IgD-negative memory B cell (primary cell): ENCODE results near the gene ABHD12. TPM values are rescaled to one million over a fixed set of nuclear protein-coding genes. Genes with fewer than 3 reads are reported as not detected.

Source experiments
- H3K27ac Mint-ChIP-seq, 3 donors: one replicate each; pipeline ENCODE4 v1.8.0; 2020 to 2022; ENCODE audit warnings: mild to moderate bottlenecking in 3 of 3, mixed read lengths in 3 of 3, moderate library complexity in 1 of 3
- H3K27me3 Mint-ChIP-seq: one replicate; pipeline ENCODE4 v1.8.0; 2021; ENCODE audit warnings: mixed read lengths
- H3K36me3 Mint-ChIP-seq: one replicate; pipeline ENCODE4 v1.8.0; 2020; ENCODE audit warnings: mild to moderate bottlenecking, mixed read lengths
- H3K4me1 Mint-ChIP-seq, 3 donors: one replicate each; pipeline ENCODE4 v1.8.0; 2020 to 2022; ENCODE audit warnings: mixed read lengths in 3 of 3, mild to moderate bottlenecking in 1 of 3
- H3K4me3 Mint-ChIP-seq, 4 donors: one replicate each; pipeline ENCODE4 v1.8.0; 2020 to 2022; ENCODE audit warnings: mild to moderate bottlenecking in 4 of 4, mixed read lengths in 4 of 4, moderate library complexity in 3 of 4
- H3K9me3 Mint-ChIP-seq, 3 donors: one replicate each; pipeline ENCODE4 v1.8.0; 2020 to 2021; ENCODE audit warnings: mixed read lengths in 3 of 3, mild to moderate bottlenecking in 1 of 3
- polyA plus RNA-seq: library from polyadenylated mRNA; unstranded; fragments of 300-500 nt; fragmentation: Illumina TruSeq; gene quantifications from one replicate; pipeline ENCODE4 v1.2.3, GENCODE V29; 2021

Gene ABHD12
- polyA plus RNA-seq, 1 donor from 2014 or later = 20.3 TPM

GRCh38 chr20:25304025-25304549 lies 86.5 kb downstream of the ABHD12 start:
- H3K9me3 Mint-ChIP-seq = no peaks in the 10 kb centered on the region
- peaks cover 0 to 2% (median 0%) of the 10 kb centered on the region in 3 donors for H3K4me1 Mint-ChIP-seq
- H3K36me3 Mint-ChIP-seq = no peaks in the 10 kb centered on the region
- no peak overlapping the region for H3K27ac Mint-ChIP-seq
- no peaks in the 10 kb centered on the region for H3K27me3 Mint-ChIP-seq
- no peak overlapping the region for H3K4me3 Mint-ChIP-seq

- H3K9me3 Mint-ChIP-seq = no peaks in the 10 kb centered on the region
- no peaks in the 10 kb centered on the region for H3K27me3 Mint-ChIP-seq
- H3K27ac Mint-ChIP-seq = no peak overlapping the region
- peaks cover 0 to 3% (median 0%) of the 10 kb centered on the region in 3 donors for H3K4me1 Mint-ChIP-seq
- no peak overlapping the region for H3K4me3 Mint-ChIP-seq
- no peaks in the 10 kb centered on the region for H3K36me3 Mint-ChIP-seq
These were observed 87.2 kb downstream of the ABHD12 start for GRCh38 chr20:25303292-25304024.

GRCh38 chr20:25302596-25302995 lies 88.0 kb downstream of the ABHD12 start:
- Mint-ChIP-seq H3K27me3 (no peaks in the 10 kb centered on the region), H3K4me3 (no peak overlapping the region), H3K36me3 (no peaks in the 10 kb centered on the region), H3K9me3 (no peaks in the 10 kb centered on the region), H3K4me1 (peaks cover 0 to 2% (median 0%) of the 10 kb centered on the region in 3 donors), H3K27ac (peak overlapping the region in 1 of 3 donors; percentile 69)

- H3K36me3 Mint-ChIP-seq = no peaks in the 10 kb centered on the region
- H3K27me3 Mint-ChIP-seq = no peaks in the 10 kb centered on the region
- H3K4me3 Mint-ChIP-seq = no peak overlapping the region
- no peak overlapping the region for H3K27ac Mint-ChIP-seq
- H3K4me1 Mint-ChIP-seq = peaks cover 0 to 2% (median 0%) of the 10 kb centered on the region in 3 donors
- no peaks in the 10 kb centered on the region for H3K9me3 Mint-ChIP-seq
These were observed 89.2 kb downstream of the ABHD12 start for GRCh38 chr20:25301357-25301920.

- Mint-ChIP-seq H3K36me3 (no peaks in the 10 kb centered on the region), H3K4me1 (peaks cover 0 to 2% (median 0%) of the 10 kb centered on the region in 3 donors), H3K27ac (no peak overlapping the region), H3K9me3 (no peaks in the 10 kb centered on the region), H3K27me3 (no peaks in the 10 kb centered on the region), H3K4me3 (peak overlapping the region in 1 of 4 donors; percentile 12)
These were observed 90.0 kb downstream of the ABHD12 start for GRCh38 chr20:25300496-25301170.

- no peaks in the 10 kb centered on the region for H3K9me3 Mint-ChIP-seq
- H3K4me3 Mint-ChIP-seq = no peak overlapping the region
- no peaks in the 10 kb centered on the region for H3K27me3 Mint-ChIP-seq
- no peaks in the 10 kb centered on the region for H3K36me3 Mint-ChIP-seq
- H3K4me1 Mint-ChIP-seq = peaks cover 0 to 2% (median 2%) of the 10 kb centered on the region in 3 donors
- H3K27ac Mint-ChIP-seq = no peak overlapping the region
These were observed 90.8 kb downstream of the ABHD12 start for GRCh38 chr20:25299806-25300205.

GRCh38 chr20:25297141-25297905 lies 93.3 kb downstream of the ABHD12 start:
- Mint-ChIP-seq H3K4me1 (peaks cover 2 to 7% (median 4%) of the 10 kb centered on the region in 3 donors), H3K27me3 (no peaks in the 10 kb centered on the region), H3K9me3 (no peaks in the 10 kb centered on the region), H3K36me3 (no peaks in the 10 kb centered on the region), H3K4me3 (peak overlapping the region in 1 of 4 donors; percentile 12), H3K27ac (no peak overlapping the region)

GRCh38 chr20:25296094-25297093 lies 94.2 kb downstream of the ABHD12 start:
- no peaks in the 10 kb centered on the region for H3K36me3 Mint-ChIP-seq
- H3K27ac Mint-ChIP-seq = peak overlapping the region in 1 of 3 donors; percentile 82
- no peaks in the 10 kb centered on the region for H3K9me3 Mint-ChIP-seq
- no peak overlapping the region for H3K4me3 Mint-ChIP-seq
- peaks cover 2 to 7% (median 4%) of the 10 kb centered on the region in 3 donors for H3K4me1 Mint-ChIP-seq
- H3K27me3 Mint-ChIP-seq = no peaks in the 10 kb centered on the region

GRCh38 chr20:25295386-25296093 lies 95.1 kb downstream of the ABHD12 start:
- no peak overlapping the region for H3K4me3 Mint-ChIP-seq
- H3K4me1 Mint-ChIP-seq = peaks cover 2 to 7% (median 4%) of the 10 kb centered on the region in 3 donors
- H3K27me3 Mint-ChIP-seq = no peaks in the 10 kb centered on the region
- peak overlapping the region in 1 of 3 donors; percentile 82 for H3K27ac Mint-ChIP-seq
- no peaks in the 10 kb centered on the region for H3K9me3 Mint-ChIP-seq
- H3K36me3 Mint-ChIP-seq = no peaks in the 10 kb centered on the region

- peak overlapping the region in 1 of 3 donors; percentile 31 for H3K27ac Mint-ChIP-seq
- no peaks in the 10 kb centered on the region for H3K9me3 Mint-ChIP-seq
- H3K36me3 Mint-ChIP-seq = peaks cover under 1% of the 10 kb centered on the region
- no peaks in the 10 kb centered on the region for H3K27me3 Mint-ChIP-seq
- H3K4me1 Mint-ChIP-seq = peaks cover 2 to 7% (median 4%) of the 10 kb centered on the region in 3 donors
- no peak overlapping the region for H3K4me3 Mint-ChIP-seq
These were observed 95.9 kb downstream of the ABHD12 start for GRCh38 chr20:25294459-25295385.

- H3K4me3 Mint-ChIP-seq = no peak overlapping the region
These were observed 96.7 kb downstream of the ABHD12 start for GRCh38 chr20:25293910-25294458.

GRCh38 chr20:25293507-25293906 lies 97.1 kb downstream of the ABHD12 start:
- Mint-ChIP-seq H3K4me3 (no peak overlapping the region), H3K9me3 (no peaks in the 10 kb centered on the region), H3K36me3 (peaks cover 2% of the 10 kb centered on the region), H3K27me3 (no peaks in the 10 kb centered on the region), H3K4me1 (peaks cover 3 to 9% (median 4%) of the 10 kb centered on the region in 3 donors), H3K27ac (peak overlapping the region in 1 of 3 donors; percentile 89)

More at GRCh38 chr20:25293910-25294458, 96.7 kb downstream of the ABHD12 start:
- H3K27ac Mint-ChIP-seq = no peak overlapping the region
- H3K36me3 Mint-ChIP-seq = peaks cover 2% of the 10 kb centered on the region
- H3K27me3 Mint-ChIP-seq = no peaks in the 10 kb centered on the region
- no peaks in the 10 kb centered on the region for H3K9me3 Mint-ChIP-seq
- H3K4me1 Mint-ChIP-seq = peaks cover 2 to 7% (median 4%) of the 10 kb centered on the region in 3 donors
